Skeletal muscle tissue (tissue), 4 donors: ENCODE data around the gene FRMD4A. TPM values are rescaled to one million over a fixed set of nuclear protein-coding genes. Genes with fewer than 3 reads are reported as not detected.

Experiments used
- H3K27ac ChIP-seq: one replicate; pipeline ENCODE4 v1.7.0; 2013; ENCODE audit warnings: mild to moderate bottlenecking, low read depth, low read length, inconsistent platforms
- H3K27me3 ChIP-seq, 3 donors: one replicate each; pipeline ENCODE4 v1.7.0; 2013; ENCODE audit warnings: low read length in 3 of 3; ENCODE audit not compliant: control insufficient read depth in 3 of 3, insufficient read depth in 3 of 3
- H3K36me3 ChIP-seq, 3 donors: one replicate each; pipeline ENCODE4 v1.7.0; 2013; ENCODE audit warnings: low read length in 3 of 3; ENCODE audit not compliant: control insufficient read depth in 3 of 3, insufficient read depth in 3 of 3
- H3K4me1 ChIP-seq, 3 donors: one replicate each; pipeline ENCODE4 v1.7.0; 2013; ENCODE audit warnings: low read length in 3 of 3, mild to moderate bottlenecking in 3 of 3; ENCODE audit not compliant: control insufficient read depth in 3 of 3, insufficient read depth in 3 of 3
- H3K4me3 ChIP-seq, 3 donors: one replicate each; pipeline ENCODE4 v1.7.0; 2013; ENCODE audit warnings: low read length in 3 of 3
- H3K9ac ChIP-seq, 3 donors: one replicate each; pipeline ENCODE4 v1.7.0; 2013; ENCODE audit warnings: low read length in 3 of 3, mild to moderate bottlenecking in 3 of 3, moderate library complexity in 2 of 3, low read depth in 1 of 3
- H3K9me3 ChIP-seq, 3 donors: one replicate each; pipeline ENCODE4 v1.7.0; 2013; ENCODE audit warnings: low read length in 3 of 3; ENCODE audit not compliant: control insufficient read depth in 3 of 3
- total RNA-seq: library from RNA; depleted of rRNA; stranded (reverse); fragments of >200 nt; gene quantifications from one replicate; pipeline ENCODE4 v1.2.3, GENCODE V29; 2014
- donor health status: Osteomylitis.

Gene FRMD4A
- total RNA-seq: 19.3 TPM

- Histone ChIP-seq H3K36me3 (no peaks in the 10 kb centered on the region), H3K9ac (no peak within 1 kb of the TSS), H3K4me1 (no peaks in the 10 kb centered on the region), H3K9me3 (no peaks in the 10 kb centered on the region), H3K27me3 (peaks cover 3 to 32% (median 7%) of the 10 kb centered on the region in 3 donors), H3K4me3 (no peak within 1 kb of the TSS), H3K27ac (no peak within 1 kb of the TSS)
These were observed at the start of gene FRMD4A for GRCh38 chr10:14330388-14331061. FRMD4A (minus strand) TSS chr10:14330924.

- Histone ChIP-seq H3K4me1 (no peaks in the 10 kb centered on the region), H3K27me3 (peaks cover 0 to 8% (median 0%) of the 10 kb centered on the region in 3 donors), H3K9ac (no peak overlapping the region)
These were observed 49.0 kb upstream of the FRMD4A start for GRCh38 chr10:14379556-14380280.

GRCh38 chr10:14378387-14378960 lies 47.8 kb upstream of the FRMD4A start:
- Histone ChIP-seq H3K36me3 (no peaks in the 10 kb centered on the region), H3K9ac (no peak overlapping the region), H3K27ac (no peak overlapping the region), H3K4me1 (no peaks in the 10 kb centered on the region), H3K4me3 (no peak overlapping the region), H3K27me3 (peaks cover 0 to 11% (median 0%) of the 10 kb centered on the region in 3 donors), H3K9me3 (no peaks in the 10 kb centered on the region)

More at GRCh38 chr10:14379556-14380280, 49.0 kb upstream of the FRMD4A start:
- no peak overlapping the region for H3K4me3 ChIP-seq
- no peak overlapping the region for H3K27ac ChIP-seq
- H3K9me3 ChIP-seq: no peaks in the 10 kb centered on the region
- H3K36me3 ChIP-seq: no peaks in the 10 kb centered on the region

- Histone ChIP-seq H3K27ac (no peak overlapping the region), H3K36me3 (no peaks in the 10 kb centered on the region), H3K4me1 (no peaks in the 10 kb centered on the region), H3K4me3 (no peak overlapping the region), H3K9ac (no peak overlapping the region), H3K9me3 (no peaks in the 10 kb centered on the region), H3K27me3 (peaks cover 0 to 12% (median 0%) of the 10 kb centered on the region in 3 donors)
These were observed 47.0 kb upstream of the FRMD4A start for GRCh38 chr10:14377591-14378175.

- no peak overlapping the region for H3K4me3 ChIP-seq
- H3K9me3 ChIP-seq: no peaks in the 10 kb centered on the region
These were observed 44.2 kb upstream of the FRMD4A start for GRCh38 chr10:14374745-14375445.

GRCh38 chr10:14372606-14373005 lies 41.9 kb upstream of the FRMD4A start:
- no peak overlapping the region for H3K9ac ChIP-seq
- no peak overlapping the region for H3K27ac ChIP-seq
- no peaks in the 10 kb centered on the region for H3K4me1 ChIP-seq
- no peak overlapping the region for H3K4me3 ChIP-seq
- peaks cover 0 to 21% (median 0%) of the 10 kb centered on the region in 3 donors for H3K27me3 ChIP-seq
- no peaks in the 10 kb centered on the region for H3K9me3 ChIP-seq
- no peaks in the 10 kb centered on the region for H3K36me3 ChIP-seq

More at GRCh38 chr10:14374745-14375445, 44.2 kb upstream of the FRMD4A start:
- Histone ChIP-seq H3K27ac (no peak overlapping the region), H3K4me1 (no peaks in the 10 kb centered on the region), H3K27me3 (peaks cover 0 to 21% (median 0%) of the 10 kb centered on the region in 3 donors), H3K9ac (no peak overlapping the region), H3K36me3 (no peaks in the 10 kb centered on the region)

- no peak overlapping the region for H3K27ac ChIP-seq
- no peaks in the 10 kb centered on the region for H3K9me3 ChIP-seq
- H3K4me3 ChIP-seq: no peak overlapping the region
- H3K4me1 ChIP-seq: no peaks in the 10 kb centered on the region
- peaks cover 0 to 21% (median 0%) of the 10 kb centered on the region in 3 donors for H3K27me3 ChIP-seq
- no peaks in the 10 kb centered on the region for H3K36me3 ChIP-seq
- H3K9ac ChIP-seq: no peak overlapping the region
These were observed 40.9 kb upstream of the FRMD4A start for GRCh38 chr10:14371581-14371980.

GRCh38 chr10:14370894-14371293 lies 40.2 kb upstream of the FRMD4A start:
- Histone ChIP-seq H3K9ac (no peak overlapping the region), H3K4me3 (no peak overlapping the region), H3K27ac (no peak overlapping the region), H3K36me3 (no peaks in the 10 kb centered on the region), H3K27me3 (peaks cover 0 to 23% (median 0%) of the 10 kb centered on the region in 3 donors), H3K9me3 (no peaks in the 10 kb centered on the region), H3K4me1 (no peaks in the 10 kb centered on the region)

- Histone ChIP-seq H3K27me3 (peaks cover 0 to 23% (median 0%) of the 10 kb centered on the region in 3 donors), H3K4me3 (no peak overlapping the region), H3K9me3 (no peaks in the 10 kb centered on the region), H3K36me3 (no peaks in the 10 kb centered on the region), H3K4me1 (no peaks in the 10 kb centered on the region), H3K27ac (no peak overlapping the region), H3K9ac (no peak overlapping the region)
These were observed 39.2 kb upstream of the FRMD4A start for GRCh38 chr10:14369906-14370305.
